Endothelial cell of umbilical vein (primary cell): Measurements from ENCODE around the gene XYLT1.

Source experiments
- CTCF ChIP-seq, 2 donors: IDR thresholded peaks; 1 replicate in 1 of 2; 2 replicates in 1 of 2; pipeline ENCODE4 v1.5.1; 2011; ENCODE audit warnings: low read length in 2 of 2, mild to moderate bottlenecking in 2 of 2, moderate library complexity in 2 of 2, control low read depth in 1 of 2, inconsistent platforms in 1 of 2, low read depth in 1 of 2; ENCODE audit not compliant: insufficient read depth in 1 of 2; ENCODE audit errors: extremely low read depth in 1 of 2
- EZH2 ChIP-seq: IDR thresholded peaks from 2 replicates; pipeline ENCODE4 v1.6.1; 2012; ENCODE audit warnings: borderline replicate concordance, low read depth, mild to moderate bottlenecking, moderate library complexity, low read length, inconsistent platforms; ENCODE audit not compliant: severe bottlenecking

DNA sequence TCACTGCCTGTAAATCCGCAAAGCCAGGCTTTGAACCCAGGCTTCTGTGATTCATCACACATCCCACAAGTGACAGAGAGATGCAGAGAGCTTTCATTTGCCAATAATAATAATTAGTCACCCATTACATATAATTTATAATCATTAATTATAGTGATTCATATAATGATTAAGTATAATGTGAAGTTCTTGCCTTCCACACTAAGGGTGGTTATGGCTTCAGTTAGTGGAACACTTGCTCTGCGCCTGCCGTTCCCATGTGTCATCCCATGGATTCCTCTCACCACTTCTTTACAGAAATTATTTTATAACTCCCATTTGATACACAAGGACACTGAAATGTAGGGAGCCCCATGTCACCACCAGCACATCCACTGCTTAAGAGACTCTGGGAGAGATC lies 39.8 kb upstream of the XYLT1 start:
- TF ChIP-seq CTCF (IDR thresholded peaks at IDR 0.05; ENCODE audit: extremely low read depth in 1 of 2, insufficient read depth in 1 of 2, low read depth in 1 of 2, low read length in 2 of 2): no peak
- TF ChIP-seq EZH2: no peak
